ENCODE data around the gene HTR2B.
A peak's percentile ranks its signal among the peaks of the same experiment; 100 is the strongest.
"Not testable (repeated sequence)": the region's sequence is repeated elsewhere in the genome, so short reads cannot be mapped to it uniquely, and the experiment has no call there.

The HTR2B gene

GRCh38 chr2:231126123-231126522 lies 1.3 kb upstream of the HTR2B start:
- DNase-seq = no peak
- no peak overlapping the region for H3K27ac Mint-ChIP-seq
- H3K27me3 Mint-ChIP-seq = no peaks in the 10 kb centered on the region
- H3K4me1 Mint-ChIP-seq = peaks cover 20% of the 10 kb centered on the region
- H3K36me3 Mint-ChIP-seq = no peaks in the 10 kb centered on the region
- CTCF ChIA-PET = interaction anchor here (1.2 kb wide), 1 partner anchor 12 kb away, joined by 3 read pairs; no protein-coding TSS in a partner anchor
- no peaks in the 10 kb centered on the region for H3K9me3 Mint-ChIP-seq
- H3K4me3 Mint-ChIP-seq = no peak overlapping the region

DNA sequence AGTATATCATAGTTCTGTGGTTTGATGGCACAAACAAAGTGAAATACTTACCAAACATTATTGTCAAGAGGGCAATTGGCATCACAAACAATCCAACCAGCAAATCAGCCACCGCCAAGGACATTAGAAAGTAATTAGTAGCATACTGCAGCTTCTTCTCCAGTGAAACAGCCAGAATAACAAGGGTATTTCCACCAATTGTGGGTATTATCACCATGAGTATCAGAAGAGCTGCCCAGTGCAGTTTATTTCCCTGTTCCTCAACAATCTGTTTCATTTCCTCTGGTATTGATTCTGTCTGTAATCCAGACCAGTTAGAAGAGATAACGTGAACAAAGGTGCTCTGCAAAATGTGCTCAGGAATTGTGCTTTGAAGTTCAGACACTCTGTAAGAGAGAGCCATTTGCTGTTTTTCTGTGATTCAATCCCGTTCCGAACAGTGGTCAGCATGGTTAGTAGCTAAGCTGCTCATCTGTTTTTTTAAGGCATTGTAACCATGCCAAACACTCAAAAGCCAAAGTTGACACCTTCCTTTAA lies 1.4 kb downstream of the HTR2B start:
- no peaks in the 10 kb centered on the region for H3K9me3 Mint-ChIP-seq
- H3K4me1 Mint-ChIP-seq = peaks cover 20% of the 10 kb centered on the region

DNA sequence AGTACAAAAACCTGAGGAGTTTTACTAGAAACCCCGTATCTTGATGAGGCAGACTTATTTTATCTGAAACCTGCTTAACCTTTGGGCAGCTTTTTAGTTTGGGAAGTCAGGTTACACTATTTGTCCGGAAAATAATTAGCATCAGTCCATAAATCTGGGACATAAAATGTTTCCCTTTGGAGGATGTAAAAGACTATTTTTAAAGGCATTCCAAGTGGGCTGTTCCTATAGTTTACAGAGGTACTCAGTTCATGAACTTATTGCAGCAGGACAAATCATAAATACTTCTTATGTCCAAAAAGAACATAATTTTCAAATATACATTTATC lies 6.3 kb downstream of the HTR2B start:
- H3K27ac Mint-ChIP-seq = no peak overlapping the region
- H3K27me3 Mint-ChIP-seq = no peaks in the 10 kb centered on the region

More for the DNA sequence above, 1.4 kb downstream of the HTR2B start:
- no peaks in the 10 kb centered on the region for H3K27me3 Mint-ChIP-seq
- no peaks in the 10 kb centered on the region for H3K36me3 Mint-ChIP-seq
- H3K27ac Mint-ChIP-seq = no peak overlapping the region
- CTCF ChIA-PET = no interaction called here
- H3K4me3 Mint-ChIP-seq = no peak overlapping the region
- no peak for DNase-seq

GRCh38 chr2:231117922-231118613 lies 6.8 kb downstream of the HTR2B start:
- CTCF ChIA-PET = no interaction called here

More for the DNA sequence above, 6.3 kb downstream of the HTR2B start:
- Mint-ChIP-seq H3K4me3 (no peak overlapping the region), H3K9me3 (no peaks in the 10 kb centered on the region), H3K4me1 (peaks cover 5% of the 10 kb centered on the region), H3K36me3 (peaks cover 3% of the 10 kb centered on the region)
- no peak for DNase-seq
- CTCF ChIA-PET = no interaction called here

GRCh38 chr2:231117148-231117547 lies 7.7 kb downstream of the HTR2B start:
- DNase-seq = no peak
- Mint-ChIP-seq H3K27ac (no peak overlapping the region), H3K4me3 (no peak overlapping the region), H3K9me3 (no peaks in the 10 kb centered on the region), H3K36me3 (peaks cover 3% of the 10 kb centered on the region), H3K27me3 (no peaks in the 10 kb centered on the region), H3K4me1 (no peaks in the 10 kb centered on the region)
- CTCF ChIA-PET = no interaction called here

More at GRCh38 chr2:231117922-231118613, 6.8 kb downstream of the HTR2B start:
- no peaks in the 10 kb centered on the region for H3K9me3 Mint-ChIP-seq
- peaks cover 3% of the 10 kb centered on the region for H3K36me3 Mint-ChIP-seq
- H3K27ac Mint-ChIP-seq = no peak overlapping the region
- H3K27me3 Mint-ChIP-seq = no peaks in the 10 kb centered on the region
- no peak overlapping the region for H3K4me3 Mint-ChIP-seq
- H3K4me1 Mint-ChIP-seq = no peaks in the 10 kb centered on the region
- no peak for DNase-seq

- no peaks in the 10 kb centered on the region for H3K27me3 Mint-ChIP-seq
- no peak for DNase-seq
- no peaks in the 10 kb centered on the region for H3K4me1 Mint-ChIP-seq
- CTCF ChIA-PET = no interaction called here
- H3K36me3 Mint-ChIP-seq = peaks cover 9% of the 10 kb centered on the region
- no peak overlapping the region for H3K27ac Mint-ChIP-seq
- H3K9me3 Mint-ChIP-seq = no peaks in the 10 kb centered on the region
- no peak overlapping the region for H3K4me3 Mint-ChIP-seq
Observed at GRCh38 chr2:231115651-231116050, 9.2 kb downstream of the HTR2B start.

GRCh38 chr2:231113489-231113888 lies 11.4 kb downstream of the HTR2B start:
- H3K27ac Mint-ChIP-seq = no peak overlapping the region
- no peak for DNase-seq
- no peaks in the 10 kb centered on the region for H3K27me3 Mint-ChIP-seq
- no peaks in the 10 kb centered on the region for H3K9me3 Mint-ChIP-seq
- H3K36me3 Mint-ChIP-seq = peaks cover 19% of the 10 kb centered on the region
- H3K4me1 Mint-ChIP-seq = no peaks in the 10 kb centered on the region
- H3K4me3 Mint-ChIP-seq = no peak overlapping the region
- CTCF ChIA-PET = interaction anchor here (1.5 kb wide), 1 partner anchor 9 kb away, joined by 3 read pairs; no protein-coding TSS in a partner anchor

GRCh38 chr2:231111987-231112386 lies 12.9 kb downstream of the HTR2B start:
- H3K27me3 Mint-ChIP-seq = no peaks in the 10 kb centered on the region
- H3K4me3 Mint-ChIP-seq = no peak overlapping the region
- H3K27ac Mint-ChIP-seq = no peak overlapping the region
- no peaks in the 10 kb centered on the region for H3K4me1 Mint-ChIP-seq
- H3K36me3 Mint-ChIP-seq = peaks cover 22% of the 10 kb centered on the region
- CTCF ChIA-PET = interaction anchor here (1.0 kb wide), 1 partner anchor 16 kb away, joined by 3 read pairs; no protein-coding TSS in a partner anchor
- H3K9me3 Mint-ChIP-seq = no peaks in the 10 kb centered on the region
- no peak for DNase-seq

DNA sequence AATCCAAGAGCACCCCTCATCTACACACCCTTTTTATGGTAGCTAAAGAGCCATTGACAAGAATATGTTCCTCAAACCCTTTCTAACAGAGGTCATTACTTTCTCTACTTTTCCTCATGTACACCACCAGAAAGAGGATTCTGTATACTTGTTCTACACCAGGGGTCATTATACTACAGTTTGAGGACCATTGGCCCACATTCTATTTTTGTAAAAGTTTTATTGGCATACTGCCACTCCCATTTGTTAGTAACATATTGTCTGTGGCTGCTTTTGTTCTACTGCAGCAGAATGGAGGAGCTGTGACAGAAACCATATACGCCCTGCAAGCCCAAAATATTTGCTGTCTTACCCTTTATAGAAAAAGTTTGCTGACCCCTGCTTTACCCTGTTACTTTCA lies 14.3 kb downstream of the HTR2B start:
- Mint-ChIP-seq H3K27ac (no peak overlapping the region), H3K36me3 (peaks cover 22% of the 10 kb centered on the region), H3K4me3 (no peak overlapping the region), H3K9me3 (no peaks in the 10 kb centered on the region), H3K4me1 (no peaks in the 10 kb centered on the region), H3K27me3 (no peaks in the 10 kb centered on the region)
- CTCF ChIA-PET = no interaction called here
- DNase-seq = no peak

DNA sequence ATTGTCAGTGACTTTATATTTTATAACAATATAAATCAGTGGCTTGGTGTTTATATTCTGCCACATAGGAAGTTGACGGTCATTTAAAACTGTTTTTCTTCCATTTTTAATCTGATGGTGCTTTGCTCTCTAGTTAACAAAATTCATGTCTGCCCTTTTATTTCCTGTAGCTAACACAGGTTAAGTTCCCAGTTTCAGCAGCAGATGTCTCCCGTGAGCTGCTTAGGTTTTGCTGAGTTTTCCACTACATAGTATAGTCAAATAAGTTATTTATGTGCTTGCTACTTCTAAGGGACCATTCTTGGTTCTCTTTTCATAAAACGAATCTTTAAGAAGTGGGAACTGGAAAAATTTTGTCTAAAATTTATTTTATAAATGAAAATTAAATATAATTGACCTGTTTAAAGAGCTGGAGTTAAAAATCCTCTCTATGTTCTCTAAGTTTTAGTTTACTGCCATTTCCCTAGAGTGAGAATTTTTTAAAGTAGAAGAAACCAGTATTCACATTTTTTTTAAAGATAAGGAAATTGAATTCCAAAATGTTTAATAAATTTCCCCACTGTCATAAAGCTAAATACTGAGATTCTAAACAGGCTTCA lies 20.6 kb downstream of the HTR2B start:
- CTCF ChIA-PET = interaction anchor here (0.7 to 2.9 kb wide), 17 partner anchors 9 to 347 kb away, joined by 3 to 14 read pairs (median 5); partner anchors contain the start of gene HTR2B
- H3K4me1 Mint-ChIP-seq = no peaks in the 10 kb centered on the region
- no peak overlapping the region for H3K27ac Mint-ChIP-seq
- H3K36me3 Mint-ChIP-seq = peaks cover 28% of the 10 kb centered on the region
- no peaks in the 10 kb centered on the region for H3K27me3 Mint-ChIP-seq
- H3K4me3 Mint-ChIP-seq = no peak overlapping the region
- peaks cover 12% of the 10 kb centered on the region for H3K9me3 Mint-ChIP-seq
- DNase-seq = peak; percentile 73

DNA sequence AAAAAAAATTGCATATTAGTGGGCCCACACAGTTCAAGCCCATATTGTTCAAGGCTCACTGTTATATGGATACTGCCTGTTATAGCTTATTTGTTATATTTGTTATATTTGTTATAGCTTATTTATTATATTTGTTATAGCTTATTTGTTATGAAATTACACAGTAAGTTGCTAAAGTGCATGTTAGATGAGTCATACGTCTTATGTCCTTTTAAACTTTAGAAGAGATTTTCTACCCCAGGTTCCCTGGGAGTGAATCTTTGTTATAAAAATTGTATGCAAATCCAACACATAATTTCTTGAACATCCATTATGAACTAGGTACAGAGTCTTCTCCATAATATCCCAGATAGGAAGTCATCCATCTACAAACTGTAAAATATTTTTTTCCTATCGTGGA lies 22.1 kb downstream of the HTR2B start:
- Mint-ChIP-seq H3K27ac (no peak overlapping the region), H3K4me1 (no peaks in the 10 kb centered on the region), H3K4me3 (no peak overlapping the region), H3K27me3 (no peaks in the 10 kb centered on the region), H3K9me3 (peaks cover 18% of the 10 kb centered on the region), H3K36me3 (peaks cover 33% of the 10 kb centered on the region)
- DNase-seq = no peak
- CTCF ChIA-PET = interaction anchor here (1.3 to 2.9 kb wide), 3 partner anchors 50 to 349 kb away, joined by 3 to 14 read pairs (median 5); no protein-coding TSS in a partner anchor

DNA sequence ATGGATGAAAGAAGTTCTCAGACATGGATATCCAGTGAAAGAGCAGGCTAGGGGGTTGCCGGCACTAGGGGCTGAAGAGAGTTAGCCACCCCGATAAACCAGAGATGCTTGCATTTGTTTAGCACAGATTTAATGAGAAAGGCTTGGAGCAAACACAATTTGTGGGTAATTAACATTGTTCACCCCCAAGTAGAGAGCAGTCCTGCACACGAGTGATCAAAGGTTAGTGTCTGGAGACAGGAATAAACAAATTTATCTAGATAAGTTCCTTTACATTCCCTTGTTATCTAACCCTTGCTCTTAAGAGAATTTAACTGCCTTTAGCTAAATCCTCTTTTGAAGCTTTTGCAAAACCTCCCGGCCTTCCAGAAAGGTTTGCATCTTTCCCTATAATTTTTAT lies 23.9 kb downstream of the HTR2B start:
- CTCF ChIA-PET = interaction anchor here (0.7 to 0.8 kb wide), 2 partner anchors 17 to 312 kb away, joined by 3 to 4 read pairs; no protein-coding TSS in a partner anchor
- Mint-ChIP-seq H3K4me1 (no peaks in the 10 kb centered on the region), H3K27me3 (no peaks in the 10 kb centered on the region), H3K9me3 (peaks cover 24% of the 10 kb centered on the region), H3K27ac (no peak overlapping the region), H3K4me3 (no peak overlapping the region), H3K36me3 (peaks cover 49% of the 10 kb centered on the region)
- no peak for DNase-seq

DNA sequence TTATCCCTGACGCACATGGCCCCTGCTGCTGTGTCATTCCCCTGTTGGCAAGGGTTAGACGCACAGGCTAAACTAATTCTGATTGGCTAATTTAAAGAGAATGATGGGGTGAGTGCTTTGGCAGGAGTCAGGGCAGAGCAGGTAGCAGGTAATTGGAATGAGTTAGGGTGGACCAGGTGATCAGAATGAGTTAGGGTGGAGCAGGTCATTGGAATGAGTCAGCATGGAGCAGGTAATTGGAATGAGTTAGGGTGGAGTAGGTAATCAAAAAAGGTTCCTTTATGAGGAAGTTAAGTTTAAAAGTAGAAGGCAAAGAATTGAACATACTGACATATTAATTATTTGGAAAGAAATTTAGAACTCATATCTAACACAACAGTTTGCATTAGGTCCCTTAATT lies 24.5 kb downstream of the HTR2B start:
- H3K4me1 Mint-ChIP-seq, CTCF ChIA-PET, H3K4me3 Mint-ChIP-seq, DNase-seq, H3K27me3 Mint-ChIP-seq, H3K27ac Mint-ChIP-seq: not testable (repeated sequence)
- H3K36me3 Mint-ChIP-seq = peaks cover 53% of the 10 kb centered on the region
- peaks cover 24% of the 10 kb centered on the region for H3K9me3 Mint-ChIP-seq

GRCh38 chr2:231099918-231100317 lies 24.9 kb downstream of the HTR2B start:
- H3K9me3 Mint-ChIP-seq = peaks cover 24% of the 10 kb centered on the region
- CTCF ChIA-PET = no interaction called here
- no peaks in the 10 kb centered on the region for H3K27me3 Mint-ChIP-seq
- H3K36me3 Mint-ChIP-seq = peaks cover 54% of the 10 kb centered on the region
- H3K4me3 Mint-ChIP-seq = no peak overlapping the region
- no peak for DNase-seq
- H3K27ac Mint-ChIP-seq = no peak overlapping the region
- no peaks in the 10 kb centered on the region for H3K4me1 Mint-ChIP-seq
